Measurements from ENCODE around the gene BUB3. TPM values are rescaled to one million over a fixed set of nuclear protein-coding genes. Genes with fewer than 3 reads are reported as not detected.

The BUB3 gene
- total RNA-seq, 3 donors from 2014 or later (not counting 1 experiment from before 2014, with no cell fraction given) = 122 to 145 (median 125) TPM

DNA sequence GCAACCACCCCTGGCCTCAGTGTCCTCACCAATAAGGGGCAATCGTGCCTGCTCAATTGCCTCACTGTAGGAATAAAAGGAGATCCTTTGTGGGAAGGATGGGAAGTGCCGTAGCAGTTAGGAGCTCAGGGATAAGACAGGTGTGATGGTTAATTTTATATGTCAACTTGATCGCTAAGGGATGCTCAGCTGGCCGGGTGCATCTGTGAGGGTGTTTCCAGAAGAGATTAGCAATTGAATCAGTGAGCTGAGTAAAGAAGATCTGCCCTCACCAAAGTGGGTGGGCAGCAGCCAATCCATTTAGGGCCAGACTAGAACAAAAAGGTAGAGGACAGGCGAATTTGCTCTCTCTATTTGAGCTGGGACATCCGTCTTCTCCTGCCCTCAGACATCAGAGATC, 46.3 kb downstream of the BUB3 start:
- 72% methylated on average over 6 of the region's 6 CpGs for WGBS (ENCODE audit: insufficient coverage)
- no peaks in the 10 kb centered on the region for H3K9me3 Mint-ChIP-seq
- no peak overlapping the region for H3K27ac ChIP-seq (ENCODE audit: low read length)
- H3K9me3 ChIP-seq (ENCODE audit: control insufficient read depth, insufficient read depth, low read length) = no peaks in the 10 kb centered on the region
- no peaks in the 10 kb centered on the region for H3K27me3 ChIP-seq (ENCODE audit: control insufficient read depth, insufficient read depth, low read length)
- H3K4me3 Mint-ChIP-seq = no peak overlapping the region
- no peak for DNase-seq
- ATAC-seq = no peak
- H3K4me3 ChIP-seq (ENCODE audit: low read length) = no peak overlapping the region
- intact Hi-C loops (cut with micrococcal nuclease) = no loop called here
- H3K4me1 ChIP-seq (ENCODE audit: control insufficient read depth, insufficient read depth, low read length) = no peaks in the 10 kb centered on the region
- TF ChIP-seq, protein P1, sequence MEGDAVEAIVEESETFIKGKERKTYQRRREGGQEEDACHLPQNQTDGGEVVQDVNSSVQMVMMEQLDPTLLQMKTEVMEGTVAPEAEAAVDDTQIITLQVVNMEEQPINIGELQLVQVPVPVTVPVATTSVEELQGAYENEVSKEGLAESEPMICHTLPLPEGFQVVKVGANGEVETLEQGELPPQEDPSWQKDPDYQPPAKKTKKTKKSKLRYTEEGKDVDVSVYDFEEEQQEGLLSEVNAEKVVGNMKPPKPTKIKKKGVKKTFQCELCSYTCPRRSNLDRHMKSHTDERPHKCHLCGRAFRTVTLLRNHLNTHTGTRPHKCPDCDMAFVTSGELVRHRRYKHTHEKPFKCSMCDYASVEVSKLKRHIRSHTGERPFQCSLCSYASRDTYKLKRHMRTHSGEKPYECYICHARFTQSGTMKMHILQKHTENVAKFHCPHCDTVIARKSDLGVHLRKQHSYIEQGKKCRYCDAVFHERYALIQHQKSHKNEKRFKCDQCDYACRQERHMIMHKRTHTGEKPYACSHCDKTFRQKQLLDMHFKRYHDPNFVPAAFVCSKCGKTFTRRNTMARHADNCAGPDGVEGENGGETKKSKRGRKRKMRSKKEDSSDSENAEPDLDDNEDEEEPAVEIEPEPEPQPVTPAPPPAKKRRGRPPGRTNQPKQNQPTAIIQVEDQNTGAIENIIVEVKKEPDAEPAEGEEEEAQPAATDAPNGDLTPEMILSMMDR (IDR thresholded peaks at IDR 0.05) = no peak
- no peak overlapping the region for H3K27ac Mint-ChIP-seq
- H3K27me3 Mint-ChIP-seq (ENCODE audit: low read depth in 2 of 2) = no peaks in the 10 kb centered on the region
- H3K4me1 Mint-ChIP-seq = peaks cover 13 to 35% of the 10 kb centered on the region in 2 donors
- H3K36me3 ChIP-seq (ENCODE audit: control insufficient read depth, insufficient read depth, low read length) = no peaks in the 10 kb centered on the region
- peaks cover 4% of the 10 kb centered on the region for H3K36me3 Mint-ChIP-seq

DNA sequence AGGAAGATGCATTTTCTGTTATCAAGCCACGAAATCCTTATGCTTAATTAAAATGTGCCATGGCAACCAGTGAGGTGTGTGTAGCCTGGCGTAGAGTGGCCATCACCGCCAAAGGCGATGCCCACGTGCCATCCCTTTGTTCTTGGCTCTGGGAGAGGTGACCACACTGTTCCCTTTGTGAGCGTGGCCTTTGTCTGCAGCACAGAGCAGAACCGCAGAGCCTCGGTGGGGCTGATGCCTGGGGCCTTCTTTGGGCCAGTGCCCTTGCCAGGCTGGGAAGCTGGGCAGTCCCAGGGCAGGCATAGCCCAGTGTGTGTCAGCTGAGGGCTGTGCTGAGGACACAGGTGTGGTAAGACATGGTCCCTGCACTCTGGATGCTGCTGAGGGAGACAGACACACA, 48.3 kb downstream of the BUB3 start:
- DNase-seq (no peak), ATAC-seq (no peak)
- H3K4me3 Mint-ChIP-seq = no peak overlapping the region
- intact Hi-C loops (cut with micrococcal nuclease) = no loop called here
- H3K4me1 Mint-ChIP-seq = peaks cover 26 to 37% of the 10 kb centered on the region in 2 donors
- H3K9me3 ChIP-seq (ENCODE audit: control insufficient read depth, insufficient read depth, low read length) = no peaks in the 10 kb centered on the region
- no peaks in the 10 kb centered on the region for H3K4me1 ChIP-seq (ENCODE audit: control insufficient read depth, insufficient read depth, low read length)
- no peaks in the 10 kb centered on the region for H3K27me3 Mint-ChIP-seq (ENCODE audit: low read depth in 2 of 2)
- peaks cover 0 to 3% of the 10 kb centered on the region in 2 donors for H3K9me3 Mint-ChIP-seq
- H3K4me3 ChIP-seq (ENCODE audit: low read length) = no peak overlapping the region
- TF ChIP-seq, protein P1 (IDR thresholded peaks at IDR 0.05) = no peak
- H3K36me3 ChIP-seq (ENCODE audit: control insufficient read depth, insufficient read depth, low read length) = no peaks in the 10 kb centered on the region
- 93% methylated on average over 8 of the region's 8 CpGs for WGBS (ENCODE audit: insufficient coverage)
- no peaks in the 10 kb centered on the region for H3K27me3 ChIP-seq (ENCODE audit: control insufficient read depth, insufficient read depth, low read length)
- H3K36me3 Mint-ChIP-seq = no peaks in the 10 kb centered on the region
- H3K27ac ChIP-seq (ENCODE audit: low read length) = no peak overlapping the region
- H3K27ac Mint-ChIP-seq = no peak overlapping the region

DNA sequence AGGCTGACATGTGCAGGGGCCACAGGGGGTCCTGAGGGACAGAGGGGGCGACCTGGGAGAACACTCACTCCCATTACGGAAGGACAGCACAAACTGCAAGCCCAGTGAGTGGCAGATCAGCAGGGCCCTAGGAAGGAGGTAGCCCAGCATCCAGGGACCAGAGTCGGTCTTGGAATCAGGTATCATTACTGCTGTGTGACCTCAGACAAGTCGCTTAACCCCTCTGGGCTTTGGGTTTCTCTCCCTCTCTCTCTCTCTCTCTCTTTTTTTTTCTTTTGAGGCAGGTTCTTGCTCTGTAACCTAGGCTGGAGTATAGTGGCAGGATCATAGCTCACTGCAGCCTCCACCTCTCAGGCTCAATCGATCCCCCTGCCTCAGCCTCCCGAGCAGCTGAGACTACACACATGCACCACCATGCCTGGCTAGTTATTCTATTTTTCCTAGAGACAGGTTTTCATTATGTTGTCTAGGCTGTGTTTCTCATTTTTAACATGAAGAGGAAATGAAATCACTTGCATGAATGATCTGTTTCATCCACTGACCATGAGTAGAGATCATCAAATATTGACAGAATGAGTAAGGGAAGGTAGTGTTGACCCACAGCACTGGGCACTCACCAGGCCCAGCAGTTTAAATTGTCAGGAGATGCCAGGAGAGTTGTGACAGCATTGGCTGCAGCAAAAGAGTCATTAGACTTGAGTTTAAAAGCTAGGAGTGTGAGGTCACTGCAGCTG, 49.4 kb downstream of the BUB3 start:
- intact Hi-C loops (cut with micrococcal nuclease) = no loop called here
- DNase-seq (no peak), ATAC-seq (no peak)
- H3K9me3 Mint-ChIP-seq = peaks cover 2 to 5% of the 10 kb centered on the region in 2 donors
- H3K4me1 Mint-ChIP-seq = peaks cover 19 to 30% of the 10 kb centered on the region in 2 donors
- Histone ChIP-seq H3K4me1 (ENCODE audit: control insufficient read depth, insufficient read depth, low read length) (no peaks in the 10 kb centered on the region), H3K9me3 (ENCODE audit: control insufficient read depth, insufficient read depth, low read length) (peaks cover under 1% of the 10 kb centered on the region), H3K36me3 (ENCODE audit: control insufficient read depth, insufficient read depth, low read length) (no peaks in the 10 kb centered on the region), H3K27me3 (ENCODE audit: control insufficient read depth, insufficient read depth, low read length) (no peaks in the 10 kb centered on the region), H3K4me3 (ENCODE audit: low read length) (no peak overlapping the region), H3K27ac (ENCODE audit: low read length) (no peak overlapping the region)
- H3K27ac Mint-ChIP-seq = no peak overlapping the region
- no peaks in the 10 kb centered on the region for H3K27me3 Mint-ChIP-seq (ENCODE audit: low read depth in 2 of 2)
- H3K4me3 Mint-ChIP-seq = no peak overlapping the region
- TF ChIP-seq, protein P1 (IDR thresholded peaks at IDR 0.05) = no peak
- WGBS (ENCODE audit: insufficient coverage) = 89% methylated on average over 6 of the region's 6 CpGs
- H3K36me3 Mint-ChIP-seq = peaks cover 9% of the 10 kb centered on the region

DNA sequence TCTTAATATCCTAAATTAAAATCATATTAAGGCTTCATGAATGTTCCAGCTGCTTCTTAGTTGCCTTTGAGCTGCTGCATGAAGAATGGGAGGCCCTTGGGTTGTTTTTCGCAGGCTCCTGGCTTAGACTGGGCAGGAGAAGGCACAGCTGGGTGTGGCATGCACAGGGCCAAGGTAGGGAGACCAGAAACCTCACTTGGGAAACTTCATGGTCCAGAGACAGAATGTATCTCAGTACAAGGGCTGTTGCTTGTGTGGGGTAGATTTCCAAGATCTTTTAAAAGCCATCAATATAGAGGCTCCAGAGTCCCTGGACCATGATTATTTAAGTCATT, 49.9 kb downstream of the BUB3 start:
- Mint-ChIP-seq H3K27me3 (ENCODE audit: low read depth in 2 of 2) (no peaks in the 10 kb centered on the region), H3K27ac (no peak overlapping the region), H3K4me3 (no peak overlapping the region), H3K4me1 (peaks cover 19 to 28% of the 10 kb centered on the region in 2 donors), H3K36me3 (peaks cover 9% of the 10 kb centered on the region), H3K9me3 (peaks cover 2 to 5% of the 10 kb centered on the region in 2 donors)
- WGBS (ENCODE audit: insufficient coverage) = 96% methylated on average over 1 of the region's 1 CpG
- Histone ChIP-seq H3K9me3 (ENCODE audit: control insufficient read depth, insufficient read depth, low read length) (peaks cover 3% of the 10 kb centered on the region), H3K36me3 (ENCODE audit: control insufficient read depth, insufficient read depth, low read length) (no peaks in the 10 kb centered on the region), H3K4me1 (ENCODE audit: control insufficient read depth, insufficient read depth, low read length) (no peaks in the 10 kb centered on the region), H3K4me3 (ENCODE audit: low read length) (no peak overlapping the region), H3K27me3 (ENCODE audit: control insufficient read depth, insufficient read depth, low read length) (no peaks in the 10 kb centered on the region), H3K27ac (ENCODE audit: low read length) (no peak overlapping the region)
- DNase-seq = no peak
- TF ChIP-seq, protein P1 (IDR thresholded peaks at IDR 0.05) = no peak
- ATAC-seq = no peak
- intact Hi-C loops (cut with micrococcal nuclease) = no loop called here
